Ramos (cell line): ENCODE measurements around the gene ITPKC.

Source experiments
- in situ Hi-C: fragments of 300-500 bp; cut with MboI; formaldehyde crosslinking; loops from one replicate; pipeline ENCODE4 v1.14.3; 2022; ENCODE audit warnings: low sequenced_read_pairs; ENCODE audit not compliant: unreplicated experiment

ITPKC gene

DNA sequence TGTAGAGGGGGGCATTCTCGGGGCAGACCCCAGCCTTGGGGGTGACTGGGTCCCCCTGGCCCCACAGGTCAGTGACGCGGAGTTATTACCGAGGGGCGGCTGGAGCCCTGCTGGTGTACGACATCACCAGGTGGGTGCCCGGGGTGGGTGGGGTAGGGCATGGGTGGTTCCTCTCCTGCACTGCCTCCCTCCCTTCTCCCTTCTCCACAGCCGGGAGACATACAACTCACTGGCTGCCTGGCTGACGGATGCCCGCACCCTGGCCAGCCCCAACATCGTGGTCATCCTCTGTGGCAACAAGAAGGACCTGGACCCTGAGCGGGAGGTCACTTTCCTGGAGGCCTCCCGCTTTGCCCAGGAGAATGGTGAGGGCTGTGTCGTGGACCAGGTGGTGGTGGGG lies 66.8 kb downstream of the ITPKC start:
- in situ Hi-C loops = loop anchor here (25.0 kb wide), 1 partner anchor 1479 kb away; the partner anchor contains the start of genes CIC and ERF

DNA sequence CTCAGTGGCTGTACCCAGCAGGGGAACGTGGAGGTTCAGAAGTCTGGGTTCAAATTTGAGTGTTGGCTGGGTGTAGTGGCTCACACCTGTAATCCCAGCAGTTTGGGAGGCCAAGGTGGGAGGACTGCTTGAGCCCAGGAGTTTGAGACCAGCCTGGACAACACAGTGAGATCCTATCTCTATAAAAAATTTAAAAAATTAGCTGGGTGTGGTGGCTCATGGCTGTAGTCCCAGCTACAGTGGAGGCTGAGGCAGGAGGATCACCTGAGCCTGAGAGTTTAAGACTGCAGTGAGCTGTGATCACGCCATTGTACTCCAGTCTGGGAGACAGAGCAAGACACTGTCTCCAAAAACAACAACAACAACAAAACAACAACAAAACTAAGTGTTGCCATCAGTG lies 67.2 kb downstream of the ITPKC start:
- in situ Hi-C loops = loop anchor here (25.0 kb wide), 1 partner anchor 1478 kb away; the partner anchor contains the start of genes CIC and ERF

DNA sequence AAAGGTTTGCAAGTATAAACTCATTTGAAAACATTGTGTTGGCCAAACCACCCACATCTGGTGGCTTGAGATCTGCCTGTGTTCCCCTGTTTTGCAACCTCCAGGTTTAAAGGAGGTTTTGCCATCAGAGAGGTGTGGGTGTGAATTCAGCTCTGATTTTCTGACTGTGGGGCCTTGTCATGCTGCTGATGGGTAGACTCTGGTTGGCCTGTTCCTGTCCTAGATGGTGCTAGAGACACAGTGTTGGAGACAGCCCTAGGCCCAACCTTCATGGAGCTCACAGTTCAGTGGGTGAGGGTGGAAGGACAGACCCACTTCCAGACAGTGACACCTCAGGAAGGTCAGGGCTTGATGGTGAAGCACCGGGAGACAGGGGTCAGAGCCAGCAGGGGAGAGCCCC lies 68.6 kb downstream of the ITPKC start:
- in situ Hi-C loops = loop anchor here (25.0 kb wide), 1 partner anchor 1477 kb away; the partner anchor contains the start of genes CIC and ERF

DNA sequence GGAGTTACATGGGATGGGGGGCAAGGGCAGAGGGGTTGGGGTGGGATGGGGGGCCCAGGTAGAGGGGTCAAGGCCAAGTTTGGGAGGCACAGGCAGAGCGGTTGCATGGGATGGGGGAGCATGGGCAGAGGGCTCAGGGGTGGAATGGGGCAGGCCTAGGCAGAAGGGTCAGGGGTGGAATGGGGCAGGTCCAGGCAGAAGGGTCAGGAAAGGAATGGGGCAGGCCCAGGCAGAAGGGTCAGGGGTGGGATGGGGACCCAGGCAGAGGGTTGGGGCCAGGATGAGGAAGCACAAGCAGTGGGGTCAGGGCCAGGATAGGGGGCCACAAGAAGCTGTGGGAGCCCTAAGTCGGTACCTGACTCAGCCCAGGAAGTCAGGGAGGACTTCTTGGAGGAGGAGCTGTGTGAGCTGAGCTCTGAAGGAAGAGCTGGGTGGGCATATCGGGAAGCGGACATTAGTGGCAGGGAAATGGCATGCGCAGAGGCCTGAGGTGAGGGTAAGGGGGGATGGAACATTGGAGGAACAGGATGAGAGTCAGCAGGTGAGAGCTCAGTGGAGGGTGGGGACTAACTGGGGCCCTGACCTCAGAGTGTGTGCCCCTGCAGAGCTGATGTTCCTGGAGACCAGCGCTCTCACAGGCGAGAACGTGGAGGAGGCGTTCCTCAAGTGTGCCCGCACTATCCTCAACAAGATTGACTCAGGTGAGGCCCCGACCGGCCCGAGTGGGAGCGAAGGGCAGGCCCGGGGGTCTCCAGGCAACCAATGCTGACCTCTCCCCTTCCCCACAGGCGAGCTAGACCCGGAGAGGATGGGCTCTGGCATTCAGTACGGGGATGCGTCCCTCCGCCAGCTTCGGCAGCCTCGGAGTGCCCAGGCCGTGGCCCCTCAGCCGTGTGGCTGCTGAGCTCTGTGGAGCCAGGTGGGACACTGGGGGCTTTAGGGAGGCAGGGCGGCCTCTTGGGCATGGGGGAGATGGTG lies 69.4 kb downstream of the ITPKC start:
- in situ Hi-C loops = loop anchor here (25.0 kb wide), 1 partner anchor 1476 kb away; the partner anchor contains the start of genes CIC and ERF
